Trophoblast cell (in vitro differentiated cells and primary cell): ENCODE measurements around the gene GAL3ST2.

Source experiments
- DNase-seq, 2 donors: peaks; one replicate each; pipeline ENCODE4 v3.0.0-alpha.2; 2016
- H2AFZ ChIP-seq: 2 replicates; pipeline ENCODE4 v1.6.1; 2013; ENCODE audit warnings: low read length, moderate library complexity, mild to moderate bottlenecking; ENCODE audit not compliant: insufficient read depth, poor library complexity
- H2AK5ac ChIP-seq: 2 replicates; pipeline ENCODE4 v1.6.1; 2013; ENCODE audit warnings: mild to moderate bottlenecking, low read length
- H2BK120ac ChIP-seq: 2 replicates; pipeline ENCODE4 v1.6.1; 2013; ENCODE audit warnings: low read length, mild to moderate bottlenecking, moderate library complexity; ENCODE audit not compliant: insufficient read depth, poor library complexity
- H2BK12ac ChIP-seq: 2 replicates; pipeline ENCODE4 v1.6.1; 2013; ENCODE audit warnings: mild to moderate bottlenecking, low read length, moderate library complexity
- H2BK5ac ChIP-seq: 2 replicates; pipeline ENCODE4 v1.6.1; 2013; ENCODE audit warnings: low read length, low read depth, moderate library complexity, mild to moderate bottlenecking; ENCODE audit not compliant: poor library complexity
- H3K14ac ChIP-seq: 2 replicates; pipeline ENCODE4 v1.6.1; 2013; ENCODE audit warnings: mild to moderate bottlenecking, low read length
- H3K18ac ChIP-seq: 2 replicates; pipeline ENCODE4 v1.6.1; 2013; ENCODE audit warnings: mild to moderate bottlenecking, low read length
- H3K23ac ChIP-seq: 2 replicates; pipeline ENCODE4 v1.6.1; 2013; ENCODE audit warnings: low read length
- H3K27ac ChIP-seq: 2 replicates; pipeline ENCODE4 v1.5.1; 2013; ENCODE audit warnings: low read depth, mild to moderate bottlenecking, inconsistent platforms, low read length, moderate library complexity
- H3K27me3 ChIP-seq: 2 replicates; pipeline ENCODE4 v1.6.1; 2013; ENCODE audit warnings: inconsistent platforms, mild to moderate bottlenecking, low read length, moderate library complexity; ENCODE audit not compliant: insufficient read depth
- H3K36me3 ChIP-seq, 2 experiments: 1 replicate in 1 of 2; 2 replicates in 1 of 2; pipeline ENCODE4 v1.6.1; 2013; ENCODE audit warnings: low read length in 2 of 2, mild to moderate bottlenecking in 2 of 2, moderate library complexity in 1 of 2; ENCODE audit not compliant: insufficient read depth in 2 of 2, control insufficient read depth in 1 of 2
- H3K4ac ChIP-seq: 2 replicates; pipeline ENCODE4 v1.6.1; 2013; ENCODE audit warnings: low read depth, mild to moderate bottlenecking, low read length, moderate library complexity
- H3K4me1 ChIP-seq, 2 experiments: 1 replicate in 1 of 2; 2 replicates in 1 of 2; pipeline ENCODE4 v1.6.1; 2013; ENCODE audit warnings: low read length in 2 of 2, mild to moderate bottlenecking in 2 of 2, moderate library complexity in 1 of 2; ENCODE audit not compliant: insufficient read depth in 2 of 2, control insufficient read depth in 1 of 2
- H3K4me2 ChIP-seq: 2 replicates; pipeline ENCODE4 v1.6.1; 2013; ENCODE audit warnings: inconsistent platforms, mild to moderate bottlenecking, low read length, moderate library complexity
- H3K4me3 ChIP-seq: 2 replicates; pipeline ENCODE4 v1.5.1; 2013; ENCODE audit warnings: mild to moderate bottlenecking, low read depth, low read length, inconsistent platforms
- H3K79me1 ChIP-seq: one replicate; pipeline ENCODE4 v1.6.1; 2013; ENCODE audit warnings: low read length
- H3K79me2 ChIP-seq: 2 replicates; pipeline ENCODE4 v1.6.1; 2013; ENCODE audit warnings: low read length, mild to moderate bottlenecking; ENCODE audit not compliant: control insufficient read depth, insufficient read depth, poor library complexity
- H3K9ac ChIP-seq: 2 replicates; pipeline ENCODE4 v1.6.1; 2013; ENCODE audit warnings: mild to moderate bottlenecking, low read length
- H3K9me3 ChIP-seq: 2 replicates; pipeline ENCODE4 v1.6.1; 2013; ENCODE audit warnings: low read depth, mild to moderate bottlenecking, control low read depth, inconsistent platforms, low read length; ENCODE audit not compliant: insufficient read depth
- H4K12ac ChIP-seq: 2 replicates; pipeline ENCODE4 v1.6.1; 2013; ENCODE audit warnings: low read depth, mild to moderate bottlenecking, low read length, moderate library complexity
- H4K8ac ChIP-seq: 2 replicates; pipeline ENCODE4 v1.6.1; 2013; ENCODE audit warnings: low read depth, mild to moderate bottlenecking, low read length, moderate library complexity
- H4K91ac ChIP-seq: one replicate; pipeline ENCODE4 v1.6.1; 2013; ENCODE audit warnings: low read depth, mild to moderate bottlenecking, low read length, moderate library complexity
- WGBS: extraction: QIAGEN DNeasy Blood & Tissue Kit; methylation state at CpG from one replicate; pipeline ENCODE4 v1.1.7; 2013; ENCODE audit warnings: missing lambda C conversion rate; ENCODE audit not compliant: insufficient read length, insufficient coverage; ENCODE audit errors: extremely low coverage; 5-methylcytosine and 5-hydroxymethylcytosine counted together

GAL3ST2 gene

GRCh38 chr2:241760301-241760771 lies 16.3 kb upstream of the GAL3ST2 start:
- no peak overlapping the region for H3K4me2 ChIP-seq
- no peak overlapping the region for H2AK5ac ChIP-seq
- peaks cover 4% of the 10 kb centered on the region for H3K9me3 ChIP-seq
- no peak for DNase-seq
- no peak overlapping the region for H4K8ac ChIP-seq
- no peak overlapping the region for H3K27ac ChIP-seq
- no peak overlapping the region for H3K14ac ChIP-seq
- no peak overlapping the region for H4K91ac ChIP-seq
- no peak overlapping the region for H2BK12ac ChIP-seq
- H3K9ac ChIP-seq: no peak overlapping the region
- peaks cover 10 to 17% of the 10 kb centered on the region in 2 experiments for H3K36me3 ChIP-seq
- no peak overlapping the region for H3K4me3 ChIP-seq
- no peaks in the 10 kb centered on the region for H3K79me2 ChIP-seq
- no peak overlapping the region for H3K4ac ChIP-seq
- H3K4me1 ChIP-seq: peaks cover 7 to 15% of the 10 kb centered on the region in 2 experiments
- no CpG with 5 or more reads among the region's 17 CpGs for WGBS
- no peak overlapping the region for H4K12ac ChIP-seq
- no peaks in the 10 kb centered on the region for H3K27me3 ChIP-seq
- no peak overlapping the region for H2BK120ac ChIP-seq
- no peak overlapping the region for H3K18ac ChIP-seq
- H3K23ac ChIP-seq: no peak overlapping the region
- H3K79me1 ChIP-seq: no peaks in the 10 kb centered on the region
- no peak overlapping the region for H2BK5ac ChIP-seq
- H2AFZ ChIP-seq: no peak overlapping the region

- DNase-seq: no peak
- Histone ChIP-seq H3K9ac (no peak overlapping the region), H3K4me3 (no peak overlapping the region)
These were observed 14.2 kb upstream of the GAL3ST2 start for GRCh38 chr2:241762321-241762932.

GRCh38 chr2:241762933-241763369 lies 13.7 kb upstream of the GAL3ST2 start:
- Histone ChIP-seq H3K79me2 (no peaks in the 10 kb centered on the region), H2BK5ac (no peak overlapping the region), H3K79me1 (no peaks in the 10 kb centered on the region), H3K18ac (no peak overlapping the region), H4K12ac (no peak overlapping the region), H2BK12ac (no peak overlapping the region), H3K9ac (no peak overlapping the region), H3K4me1 (peaks cover 7 to 15% of the 10 kb centered on the region in 2 experiments), H4K91ac (no peak overlapping the region), H4K8ac (no peak overlapping the region), H3K27ac (no peak overlapping the region), H3K4me2 (no peak overlapping the region), H3K14ac (no peak overlapping the region), H2AFZ (no peak overlapping the region), H3K4me3 (no peak overlapping the region), H3K23ac (no peak overlapping the region), H3K27me3 (no peaks in the 10 kb centered on the region), H3K4ac (no peak overlapping the region), H2AK5ac (no peak overlapping the region), H2BK120ac (no peak overlapping the region), H3K36me3 (peaks cover 3 to 8% of the 10 kb centered on the region in 2 experiments), H3K9me3 (peaks cover 4% of the 10 kb centered on the region)
- no CpG with 5 or more reads among the region's 13 CpGs for WGBS
- DNase-seq: peak; percentile 35 to 57

More at GRCh38 chr2:241762321-241762932, 14.2 kb upstream of the GAL3ST2 start:
- Histone ChIP-seq H3K27ac (no peak overlapping the region), H4K8ac (no peak overlapping the region), H2AK5ac (no peak overlapping the region), H4K12ac (no peak overlapping the region), H2BK12ac (no peak overlapping the region), H3K18ac (no peak overlapping the region), H3K4me1 (peaks cover 7 to 15% of the 10 kb centered on the region in 2 experiments), H3K79me1 (no peaks in the 10 kb centered on the region), H3K9me3 (peaks cover 4% of the 10 kb centered on the region), H2BK5ac (no peak overlapping the region), H3K4ac (no peak overlapping the region), H2BK120ac (no peak overlapping the region), H3K36me3 (peaks cover 3 to 8% of the 10 kb centered on the region in 2 experiments), H3K23ac (no peak overlapping the region), H2AFZ (no peak overlapping the region), H3K79me2 (no peaks in the 10 kb centered on the region), H3K27me3 (no peaks in the 10 kb centered on the region), H3K4me2 (no peak overlapping the region), H4K91ac (no peak overlapping the region), H3K14ac (no peak overlapping the region)
- no CpG with 5 or more reads among the region's 18 CpGs for WGBS

- DNase-seq: no peak
- H2AFZ ChIP-seq: no peak overlapping the region
- no peaks in the 10 kb centered on the region for H3K79me2 ChIP-seq
- no peak overlapping the region for H3K14ac ChIP-seq
- no peaks in the 10 kb centered on the region for H3K27me3 ChIP-seq
- no peaks in the 10 kb centered on the region for H3K79me1 ChIP-seq
- H3K4me2 ChIP-seq: no peak overlapping the region
- H4K91ac ChIP-seq: no peak overlapping the region
- no peak overlapping the region for H3K4ac ChIP-seq
- H2BK12ac ChIP-seq: no peak overlapping the region
- H3K23ac ChIP-seq: no peak overlapping the region
- no peak overlapping the region for H2BK5ac ChIP-seq
- no peak overlapping the region for H3K4me3 ChIP-seq
- H3K36me3 ChIP-seq: peaks cover 3 to 8% of the 10 kb centered on the region in 2 experiments
- no CpG with 5 or more reads among the region's 20 CpGs for WGBS
- no peak overlapping the region for H3K18ac ChIP-seq
- no peak overlapping the region for H2BK120ac ChIP-seq
- H4K8ac ChIP-seq: no peak overlapping the region
- peaks cover 7 to 15% of the 10 kb centered on the region in 2 experiments for H3K4me1 ChIP-seq
- H3K9me3 ChIP-seq: peaks cover 4% of the 10 kb centered on the region
- H2AK5ac ChIP-seq: no peak overlapping the region
- no peak overlapping the region for H3K9ac ChIP-seq
- no peak overlapping the region for H3K27ac ChIP-seq
- no peak overlapping the region for H4K12ac ChIP-seq
These were observed 12.9 kb upstream of the GAL3ST2 start for GRCh38 chr2:241763551-241764274.
